GM21786 (cell line): ENCODE measurements around the gene ARID1B.

Experiments
- ATAC-seq: cut with Tn5 transposase; IDR thresholded peaks from one replicate; pipeline ENCODE4 v1.9.1; 2021; ENCODE audit not compliant: unreplicated experiment

ARID1B gene

DNA sequence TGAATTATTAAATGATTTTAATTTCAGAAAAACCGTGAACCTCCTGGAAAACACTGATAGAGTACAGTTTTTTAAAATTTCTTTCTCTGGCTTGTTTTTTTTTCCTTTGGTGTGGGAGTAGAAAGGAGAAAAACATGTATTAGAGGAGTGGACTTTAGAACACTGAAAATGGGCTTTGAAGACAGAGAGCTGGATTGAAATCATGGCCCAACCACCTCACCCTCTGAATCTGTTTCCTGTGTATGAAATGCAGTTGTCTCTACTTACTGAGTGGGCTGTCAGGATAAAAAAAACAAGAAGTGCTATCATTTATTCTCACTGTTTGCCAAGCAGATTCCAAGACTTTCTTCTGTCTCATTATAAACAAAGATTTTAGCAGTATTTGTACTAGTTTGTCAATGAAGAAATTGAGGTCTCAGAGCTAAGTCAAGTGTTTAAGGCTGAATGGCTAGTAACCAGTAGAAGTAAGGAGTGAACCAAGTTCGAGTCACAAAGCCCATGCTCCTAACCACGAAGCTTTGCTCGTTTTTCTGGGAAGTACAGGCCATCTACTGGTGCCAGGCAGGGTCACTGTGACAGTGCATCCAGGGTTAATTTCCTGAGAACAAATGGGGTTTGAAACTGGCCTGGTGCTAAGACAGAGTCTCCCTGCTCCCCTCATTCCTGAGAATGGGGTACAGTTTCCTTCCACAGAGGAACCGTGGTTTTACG is 289.8 kb downstream of the ARID1B start:
- no peak for ATAC-seq

DNA sequence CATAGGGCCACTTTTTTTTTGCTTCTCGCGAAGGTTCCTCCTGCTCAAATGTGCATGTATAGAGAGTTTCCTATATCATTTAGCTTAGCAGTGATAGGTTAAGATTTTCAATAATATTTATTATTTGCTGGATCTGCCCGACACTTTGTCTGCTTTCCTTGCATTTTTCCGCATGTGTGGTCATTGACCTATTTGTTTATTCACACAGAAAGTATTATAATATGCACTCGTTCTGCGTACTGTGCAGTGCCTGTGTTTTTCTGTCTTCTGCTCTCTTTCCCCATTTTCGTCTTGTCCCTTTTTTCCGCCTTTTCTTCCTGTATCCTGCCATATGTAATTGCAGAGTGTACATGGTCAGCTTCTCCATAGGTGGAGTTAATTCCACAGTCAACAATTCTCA is 290.3 kb downstream of the ARID1B start:
- ATAC-seq: no peak

DNA sequence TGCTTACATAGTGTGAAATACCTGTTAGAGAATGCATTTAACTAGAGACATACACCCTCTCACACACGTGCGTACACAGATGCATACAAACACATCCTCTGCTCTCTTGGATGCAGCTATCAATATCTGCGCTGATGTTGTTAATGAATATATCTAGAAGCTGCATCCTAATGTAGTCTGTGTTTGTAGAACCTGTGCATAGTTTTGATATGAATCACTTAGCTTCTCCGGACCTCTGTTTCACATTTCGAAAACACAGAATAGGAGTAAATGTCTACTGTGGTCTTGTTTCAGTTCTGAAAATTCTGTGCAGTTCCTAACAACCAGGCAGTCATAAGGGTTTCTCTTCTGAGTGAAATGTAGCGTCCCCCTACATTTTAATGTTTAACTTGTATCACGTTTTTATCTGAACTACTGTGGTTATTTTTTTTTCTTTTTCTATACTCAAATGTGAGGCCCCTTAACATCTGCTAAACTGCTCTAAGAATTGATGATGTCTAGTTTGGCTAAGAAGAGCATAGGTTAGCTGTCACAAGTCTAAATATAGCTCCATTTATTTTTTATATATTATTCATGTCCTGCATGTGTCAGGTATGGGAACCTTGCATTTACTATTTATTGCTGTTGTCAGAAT is 291.6 kb downstream of the ARID1B start:
- peak; percentile 94 for ATAC-seq

DNA sequence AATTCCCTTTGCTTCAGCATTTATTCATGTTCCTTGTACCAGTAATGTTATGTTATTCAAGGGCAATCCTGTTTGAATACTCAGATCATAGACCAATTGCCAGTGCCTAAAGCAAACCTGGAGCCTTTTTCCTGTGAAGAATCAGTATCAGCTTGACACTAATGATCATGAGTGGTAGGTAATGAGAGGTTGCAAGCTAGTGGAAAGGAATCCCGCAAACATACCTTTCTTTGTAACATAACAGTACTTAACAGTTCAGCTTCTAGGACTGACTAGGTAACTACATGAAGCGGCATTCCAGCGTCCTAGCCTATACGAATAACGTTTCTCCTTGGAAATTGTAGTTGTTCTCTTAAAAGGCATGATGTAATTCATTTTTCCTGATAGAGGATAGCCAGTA is 292.4 kb downstream of the ARID1B start:
- ATAC-seq: no peak

DNA sequence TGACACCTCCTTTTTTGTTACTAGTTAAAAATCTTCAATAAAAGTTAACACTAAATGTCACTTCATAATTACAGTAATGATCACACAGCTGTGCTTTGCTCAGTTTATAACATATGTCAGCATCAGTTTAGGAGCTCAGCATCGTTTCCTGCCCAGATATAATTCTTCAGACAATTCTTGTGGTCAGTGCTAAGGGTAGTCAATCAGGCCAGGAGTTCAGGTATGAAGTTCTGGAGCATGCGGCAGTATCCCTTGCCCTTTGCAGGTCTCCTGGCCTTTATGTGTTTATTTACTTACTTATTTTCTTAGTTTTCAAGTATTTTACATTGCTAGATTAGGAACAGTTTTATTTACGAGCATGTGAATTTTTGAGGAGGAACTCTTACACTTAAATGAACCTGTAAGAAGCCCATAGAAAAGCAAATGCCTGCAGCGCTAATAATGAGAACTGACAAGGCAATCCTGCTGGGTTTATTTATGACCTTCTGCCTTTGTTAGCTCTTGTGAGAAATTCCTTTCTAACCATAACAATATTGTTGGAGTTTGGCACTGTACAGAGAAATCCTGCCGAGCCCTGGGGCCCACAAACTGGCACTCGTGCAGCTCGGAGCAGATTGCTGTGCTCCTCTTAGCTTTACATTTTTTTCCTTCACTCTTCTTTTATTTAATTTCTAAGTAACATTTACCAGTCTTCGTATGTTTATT is 293.4 kb downstream of the ARID1B start:
- no peak for ATAC-seq

DNA sequence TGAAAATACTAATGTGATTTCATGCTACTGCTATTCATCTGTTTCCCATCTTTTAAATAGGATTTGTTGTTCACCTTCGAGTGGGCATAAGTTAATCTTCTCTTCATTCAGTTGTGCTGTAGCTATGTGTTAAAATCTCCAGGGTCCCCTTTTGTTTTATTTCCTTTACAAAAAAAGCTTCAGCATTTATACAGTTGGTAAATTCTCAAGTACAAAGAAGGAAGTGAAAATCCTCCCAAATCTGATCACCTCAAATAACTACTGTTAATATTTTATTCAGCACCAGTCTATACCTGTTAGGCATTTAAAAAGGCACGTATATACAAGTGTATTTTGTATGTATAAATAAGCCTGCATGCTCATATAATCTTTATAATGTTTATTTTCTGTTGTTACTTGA is 294.9 kb downstream of the ARID1B start:
- no peak for ATAC-seq

DNA sequence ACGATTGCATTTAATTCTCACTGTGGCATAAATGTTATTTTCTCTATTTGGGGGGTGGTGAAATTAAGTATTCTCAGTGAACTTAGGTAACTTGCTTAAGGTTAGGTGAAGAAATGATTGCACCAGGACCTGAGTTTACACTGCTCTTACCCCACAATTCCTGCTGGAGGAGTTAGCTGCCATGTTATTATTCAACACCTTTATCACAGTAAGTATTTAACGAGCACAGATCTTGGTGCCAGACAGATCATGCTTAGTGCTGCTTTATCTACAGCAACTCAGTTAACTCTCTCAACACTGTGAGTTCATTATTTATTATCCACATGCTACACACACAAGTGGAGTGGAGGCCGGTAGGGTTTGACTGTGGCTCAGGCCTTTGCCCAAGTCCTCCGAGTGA is 296.4 kb downstream of the ARID1B start:
- no peak for ATAC-seq

DNA sequence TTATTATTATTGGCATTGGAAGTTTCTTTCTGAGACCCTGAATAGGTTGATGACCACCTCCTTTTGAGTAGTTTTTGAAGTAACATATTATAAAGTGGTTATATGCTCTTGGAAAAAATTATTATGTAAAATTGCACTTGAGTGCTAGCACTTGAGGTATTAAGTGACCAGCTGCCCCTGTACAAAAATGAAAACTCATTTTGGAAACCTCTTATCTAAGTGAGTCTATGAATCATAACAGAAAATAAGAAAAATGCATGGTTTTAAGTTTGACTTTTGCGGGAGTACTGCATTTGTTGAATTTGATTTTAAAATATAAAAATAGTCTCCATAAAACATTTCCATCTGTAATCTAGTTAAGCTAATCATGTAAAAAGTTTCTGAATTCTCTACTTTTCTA is 297.8 kb downstream of the ARID1B start:
- ATAC-seq: no peak

DNA sequence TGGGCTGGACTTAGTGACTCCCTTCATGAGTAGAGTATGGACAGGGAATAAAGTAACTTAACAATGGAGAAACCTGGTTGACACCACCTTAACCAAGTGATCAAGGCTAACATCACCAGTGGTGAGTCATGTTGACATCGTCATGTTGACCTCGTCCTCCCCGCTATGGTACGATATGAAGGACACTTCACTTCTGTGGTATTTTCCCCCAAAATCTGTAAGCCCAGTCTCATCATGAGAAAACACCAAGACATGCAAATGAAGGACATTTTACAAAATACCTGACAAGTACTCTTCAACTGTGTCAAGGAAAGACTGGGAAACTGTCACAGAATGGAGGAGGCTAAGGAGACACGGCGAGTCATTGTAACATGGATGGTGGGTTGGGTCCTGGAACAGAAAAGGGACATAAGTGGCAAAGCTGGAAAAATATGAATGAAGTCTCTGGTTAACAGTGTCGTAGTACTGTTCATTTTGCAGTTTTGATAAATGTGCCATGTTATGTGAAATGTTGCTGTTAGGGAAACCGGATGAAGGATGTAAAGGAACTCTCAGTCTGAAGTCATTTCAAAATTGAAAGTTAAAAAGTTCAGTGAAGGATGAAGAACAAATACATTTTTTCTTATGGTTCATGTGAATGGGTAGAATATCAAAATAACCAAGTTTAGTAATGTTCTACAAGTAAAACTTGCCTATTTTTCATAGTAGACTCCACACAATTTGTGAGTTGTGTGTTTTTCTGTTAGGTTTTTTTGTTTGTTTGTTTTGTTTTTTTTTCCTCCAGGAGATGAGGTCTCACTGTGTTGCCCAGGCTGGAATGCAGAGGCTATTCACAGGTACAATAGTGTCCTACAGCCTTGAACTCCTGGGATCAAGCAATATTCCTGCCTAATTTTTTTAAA is 298.6 kb downstream of the ARID1B start:
- ATAC-seq: peak; percentile 86

DNA sequence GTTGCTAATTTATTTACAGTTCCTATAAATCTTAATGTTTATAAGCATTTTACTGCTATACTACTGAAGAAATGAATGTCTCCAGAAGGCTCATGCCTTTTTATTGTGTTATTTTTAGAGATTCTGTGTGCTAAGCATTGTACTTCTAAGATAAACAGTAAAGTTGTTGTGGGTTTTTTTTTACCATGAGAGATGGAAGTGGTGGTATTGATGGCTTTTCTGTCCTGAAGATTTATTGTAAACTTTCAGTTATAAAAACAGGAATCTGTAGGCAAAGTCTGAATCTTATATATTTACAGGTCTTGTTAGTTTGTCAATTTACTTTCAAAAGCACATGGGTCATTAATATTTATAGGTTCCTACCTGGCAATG is 299.3 kb downstream of the ARID1B start:
- ATAC-seq: no peak

DNA sequence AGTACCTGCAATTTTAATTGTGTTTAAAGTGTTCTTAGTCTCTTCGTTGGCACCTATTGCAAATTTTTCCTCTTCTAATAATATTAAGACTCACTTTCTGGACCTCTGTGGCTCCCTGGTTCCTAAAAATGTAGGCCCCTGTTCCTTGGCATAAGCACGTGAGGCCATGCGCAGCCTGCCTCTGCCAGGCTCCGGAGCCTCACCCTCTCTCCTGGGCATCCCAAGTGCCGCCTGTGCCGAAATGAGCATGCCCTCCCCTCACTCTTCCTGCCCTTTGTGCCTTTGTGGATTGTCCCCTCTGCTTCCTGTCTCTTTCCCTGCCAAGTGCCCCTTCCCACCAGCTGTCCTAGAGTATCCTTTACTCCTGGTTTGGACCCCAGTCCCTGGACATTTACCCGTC is 300.1 kb downstream of the ARID1B start:
- ATAC-seq: no peak

DNA sequence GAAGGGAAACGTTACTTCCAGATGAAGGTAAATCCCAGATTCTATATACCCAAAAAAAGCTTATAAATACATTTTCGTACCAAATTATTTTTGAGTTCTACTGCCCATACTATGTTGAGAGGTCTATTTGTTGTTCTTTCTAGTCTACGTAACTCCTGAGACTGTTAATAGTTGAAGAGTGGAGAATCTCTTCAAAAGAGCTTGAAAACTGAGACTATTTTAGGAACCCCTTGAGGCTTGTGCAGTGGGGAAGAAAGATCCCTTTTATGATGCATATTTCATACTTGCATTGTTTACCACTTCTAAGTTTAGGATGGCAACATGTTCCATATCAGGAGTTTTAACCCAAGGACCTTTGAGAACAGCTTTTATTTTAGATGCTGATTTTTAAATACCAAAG is 301.1 kb downstream of the ARID1B start:
- ATAC-seq: no peak

DNA sequence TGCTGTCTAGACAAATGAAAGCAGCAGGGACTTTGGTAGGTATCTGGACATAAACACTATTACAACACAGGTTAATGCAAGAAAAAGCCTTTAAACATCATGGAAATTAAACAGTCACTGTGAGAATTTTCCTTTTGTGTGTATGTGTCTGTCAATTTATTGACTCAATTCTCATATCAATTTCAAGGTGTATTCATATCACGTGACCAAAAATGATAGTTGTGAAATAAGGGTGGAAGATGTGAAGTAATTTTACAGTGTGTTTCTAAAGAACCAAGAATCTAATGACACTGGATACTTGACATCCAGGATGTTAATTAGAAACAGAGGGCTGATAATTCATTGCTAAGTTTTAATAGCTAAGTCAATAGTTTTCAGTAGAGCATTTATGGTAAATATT is 302.1 kb downstream of the ARID1B start:
- no peak for ATAC-seq

DNA sequence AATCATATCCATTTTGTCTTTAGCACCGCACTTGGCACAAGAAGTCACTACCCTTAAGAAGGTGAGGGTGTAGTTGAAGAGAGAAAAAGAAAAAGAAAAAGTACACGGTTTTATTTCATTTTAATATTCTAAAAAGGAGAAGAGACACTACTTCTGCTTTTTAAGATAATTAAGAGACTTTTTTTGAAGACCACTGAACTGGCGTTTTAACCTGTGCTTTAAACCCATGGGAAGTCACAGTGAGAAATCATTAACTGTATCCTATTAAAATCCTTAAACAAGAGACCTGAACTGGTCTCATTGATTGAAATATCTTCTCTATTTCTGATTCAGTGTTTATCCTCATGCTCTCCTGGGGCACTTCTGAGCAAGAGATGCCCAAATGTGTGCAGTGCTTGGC is 302.6 kb downstream of the ARID1B start:
- ATAC-seq: no peak

DNA sequence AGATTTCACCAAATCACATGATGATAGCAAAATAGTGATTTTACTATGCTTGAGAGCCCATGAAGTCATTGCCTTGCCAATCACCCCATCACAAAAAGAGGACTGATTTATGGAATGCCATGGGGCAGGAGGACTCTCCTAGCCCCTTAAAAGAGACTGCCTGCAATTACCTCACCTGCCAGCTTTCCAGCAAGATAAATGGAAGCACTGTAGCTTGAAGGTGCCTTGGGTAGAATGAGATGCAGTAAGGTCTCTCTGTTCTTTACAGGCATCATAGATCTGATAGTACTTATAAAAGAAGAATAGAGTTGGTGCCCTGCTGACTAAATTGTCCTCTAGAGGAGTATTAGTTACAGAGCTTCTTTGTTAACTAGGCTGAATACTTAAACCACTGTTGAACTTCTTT is 303.8 kb downstream of the ARID1B start:
- ATAC-seq: no peak

DNA sequence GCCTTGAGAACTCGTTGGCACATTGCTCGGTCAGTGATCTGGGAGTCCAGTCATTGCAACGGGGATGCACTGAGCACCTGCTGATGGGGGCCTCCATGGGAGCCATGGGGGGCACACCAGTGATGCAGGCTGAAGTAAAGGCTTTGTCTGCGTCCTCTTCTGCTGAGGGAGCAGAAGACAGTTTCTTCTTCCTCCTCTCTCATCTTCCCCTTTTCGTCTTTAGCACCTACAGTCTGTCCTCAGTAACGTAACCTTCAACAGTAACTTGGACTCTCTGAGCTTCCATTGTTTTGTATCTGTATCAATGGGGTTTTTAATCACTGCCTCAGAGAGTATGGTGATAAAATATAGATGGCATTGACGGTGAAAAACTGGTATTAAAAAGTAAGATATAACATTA is 306.2 kb downstream of the ARID1B start:
- ATAC-seq: no peak

DNA sequence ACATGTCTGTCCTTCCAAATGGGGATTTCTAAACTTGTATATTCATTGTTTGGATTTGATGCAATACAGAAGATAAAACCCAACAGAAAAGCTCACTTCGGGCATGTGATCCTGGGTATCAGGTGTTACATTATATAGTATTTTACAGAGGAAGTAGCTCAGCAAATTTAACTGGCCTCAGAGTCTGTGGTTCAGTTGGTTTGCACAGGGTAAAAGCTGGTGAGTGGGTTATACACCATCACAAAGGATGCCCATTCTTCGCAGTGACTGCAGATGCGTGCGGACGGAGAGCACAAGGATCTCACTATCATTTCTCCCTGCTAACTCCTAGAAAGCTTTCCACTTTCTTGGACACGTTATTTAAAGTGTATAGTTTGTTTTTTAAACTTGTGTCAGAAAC is 309.5 kb downstream of the ARID1B start:
- ATAC-seq: no peak

DNA sequence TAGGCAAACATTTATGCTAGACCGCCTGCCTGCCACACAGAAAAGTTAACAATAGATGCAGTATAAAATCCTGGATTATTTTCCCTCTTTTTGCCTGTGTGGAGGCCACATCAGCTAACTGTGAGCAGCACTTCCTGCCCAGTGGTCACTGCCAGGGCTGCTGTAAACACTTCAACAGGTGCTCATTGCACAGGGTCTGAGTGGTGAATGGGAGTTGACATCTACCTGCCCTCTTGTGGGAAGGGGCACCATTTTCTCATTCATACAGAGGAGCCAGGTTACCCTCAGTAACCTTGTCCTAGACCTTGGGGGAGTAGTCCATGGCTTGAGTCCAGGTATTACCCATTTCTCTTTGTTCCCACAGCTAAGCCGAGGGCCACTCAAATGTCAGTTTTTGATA is 310.8 kb downstream of the ARID1B start:
- no peak for ATAC-seq

DNA sequence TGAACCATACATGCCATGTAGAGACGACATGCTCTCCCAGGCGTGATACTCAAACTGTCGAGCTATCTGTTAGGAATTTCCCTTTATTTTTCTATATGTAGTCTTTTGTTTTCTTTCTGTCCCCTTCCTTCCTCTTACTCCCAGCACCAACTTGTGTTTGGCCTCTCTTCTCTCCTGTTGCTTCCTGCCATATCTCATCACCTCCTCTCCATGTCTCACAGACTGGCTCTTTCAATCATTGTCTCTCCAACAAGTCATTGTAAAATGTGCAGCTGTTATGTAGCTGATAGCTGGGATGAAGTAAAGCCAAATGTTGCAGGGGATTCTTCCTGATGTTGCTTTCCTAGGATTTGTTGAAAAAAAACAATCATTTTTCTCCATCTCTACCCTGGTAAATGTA is 311.7 kb downstream of the ARID1B start:
- ATAC-seq: no peak

DNA sequence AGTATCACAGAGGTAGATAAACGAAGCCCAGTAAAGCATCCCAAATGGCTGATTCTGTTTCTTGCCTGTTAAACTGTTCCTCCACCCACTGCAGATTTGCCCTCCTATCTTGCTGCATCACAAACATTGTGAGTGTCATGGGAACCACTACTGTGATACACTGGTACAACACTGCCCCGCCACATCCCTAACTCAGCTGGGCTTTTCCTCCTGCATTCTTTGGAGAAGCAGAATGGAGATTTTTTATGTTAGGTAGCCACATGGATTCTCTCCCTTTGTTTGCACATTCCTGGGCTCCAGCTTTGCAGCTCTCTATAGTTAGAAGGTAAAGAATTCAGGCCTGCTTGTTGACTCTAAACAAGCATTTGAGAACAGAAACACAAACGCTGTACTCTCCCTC is 312.1 kb downstream of the ARID1B start:
- no peak for ATAC-seq

DNA sequence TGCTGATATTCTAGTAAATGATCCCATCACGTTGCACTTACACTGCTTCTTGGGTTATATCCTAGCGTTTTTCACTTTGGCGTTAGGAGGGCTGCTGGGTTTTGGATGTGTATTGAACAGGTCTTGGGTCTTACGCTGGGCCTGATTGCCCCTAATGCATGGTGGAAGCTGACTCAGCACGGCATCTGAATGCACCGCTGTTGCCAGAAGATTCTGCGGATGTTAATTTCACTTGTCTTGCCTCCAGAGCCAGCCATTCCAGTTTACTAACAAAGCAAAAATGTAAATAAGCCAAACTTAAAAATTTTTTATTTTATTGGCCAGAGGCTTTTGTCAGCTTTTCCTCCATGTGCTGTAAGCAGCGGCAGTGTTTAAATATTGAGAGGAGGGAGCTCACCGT is 312.7 kb downstream of the ARID1B start:
- no peak for ATAC-seq
